Liver (tissue), 9 donors: Measurements from ENCODE around the gene RCSD1. TPM values are rescaled to one million over a fixed set of nuclear protein-coding genes. Genes with fewer than 3 reads are reported as not detected.

Source experiments
- DNase-seq: peaks from one replicate; pipeline ENCODE4 v3.0.0-alpha.2; 2017; ENCODE audit warnings: low spot score
- H3K27ac ChIP-seq, 2 donors: one replicate each; pipeline ENCODE4 v1.7.0; 2013; ENCODE audit warnings: inconsistent platforms in 2 of 2, low read length in 2 of 2, control low read depth in 1 of 2, low read depth in 1 of 2, mild to moderate bottlenecking in 1 of 2
- H3K27me3 ChIP-seq, 4 donors: one replicate each; pipeline versions ENCODE4 v1.6.1 to v1.7.0; 2013; ENCODE audit warnings: low read length in 3 of 4, inconsistent platforms in 1 of 4, mild to moderate bottlenecking in 1 of 4, moderate library complexity in 1 of 4; ENCODE audit not compliant: control insufficient read depth in 4 of 4, insufficient read depth in 4 of 4
- H3K36me3 ChIP-seq, 4 donors: one replicate each; pipeline versions ENCODE4 v1.6.1 to v1.7.0; 2013; ENCODE audit warnings: low read length in 3 of 4, mild to moderate bottlenecking in 3 of 4, low read depth in 1 of 4, moderate library complexity in 1 of 4; ENCODE audit not compliant: control insufficient read depth in 4 of 4, insufficient read depth in 3 of 4
- H3K4me1 ChIP-seq, 4 donors: one replicate each; pipeline versions ENCODE4 v1.6.1 to v1.7.0; 2013; ENCODE audit warnings: low read length in 3 of 4, mild to moderate bottlenecking in 3 of 4, moderate library complexity in 1 of 4; ENCODE audit not compliant: control insufficient read depth in 4 of 4, insufficient read depth in 4 of 4
- H3K4me3 ChIP-seq, 3 donors: one replicate each; pipeline versions ENCODE4 v1.6.1 to v1.7.0; 2013; ENCODE audit warnings: low read length in 3 of 3, control low read depth in 1 of 3, low read depth in 1 of 3, mild to moderate bottlenecking in 1 of 3
- H3K9ac ChIP-seq, 2 donors: one replicate each; pipeline ENCODE4 v1.7.0; 2013; ENCODE audit warnings: low read length in 2 of 2, mild to moderate bottlenecking in 2 of 2, moderate library complexity in 2 of 2, control low read depth in 1 of 2, low read depth in 1 of 2
- H3K9me3 ChIP-seq, 4 donors: one replicate each; pipeline versions ENCODE4 v1.6.1 to v1.7.0; 2013; ENCODE audit warnings: low read length in 3 of 4; ENCODE audit not compliant: control insufficient read depth in 4 of 4
- ATF3 ChIP-seq: IDR thresholded peaks from 2 replicates; pipeline ENCODE4 v1.6.1; 2016; ENCODE audit warnings: antibody characterized with exemption
- CTCF ChIP-seq: fragments of 150-350 bp; IDR thresholded peaks from 2 replicates; pipeline ENCODE4 v1.5.1; 2017; ENCODE audit warnings: improper control_type of control experiment, low read depth, low read length; ENCODE audit not compliant: missing input control
- EGR1 ChIP-seq, 2 donors: IDR thresholded peaks; 2 replicates each; pipeline ENCODE4 v1.6.1; 2016 to 2018; ENCODE audit warnings: antibody characterized with exemption in 2 of 2, low read depth in 2 of 2
- FOXA1 ChIP-seq: IDR thresholded peaks from 2 replicates; pipeline ENCODE4 v1.6.1; 2016; ENCODE audit warnings: antibody characterized with exemption
- FOXA2 ChIP-seq: IDR thresholded peaks from 2 replicates; pipeline ENCODE4 v1.6.1; 2016; ENCODE audit warnings: antibody characterized with exemption
- GABPA ChIP-seq, 2 donors: IDR thresholded peaks in 1 of 2; conservative IDR thresholded peaks in 1 of 2; 2 replicates each; pipeline ENCODE4 v1.6.1; 2016; ENCODE audit warnings: antibody characterized with exemption in 2 of 2, mild to moderate bottlenecking in 1 of 2, moderate library complexity in 1 of 2
- HNF4A ChIP-seq, 2 donors: conservative IDR thresholded peaks; 2 replicates each; pipeline ENCODE4 v1.6.1; 2016; ENCODE audit warnings: antibody characterized with exemption in 2 of 2, mild to moderate bottlenecking in 2 of 2
- HNF4G ChIP-seq: IDR thresholded peaks from 2 replicates; pipeline ENCODE4 v1.6.1; 2016; ENCODE audit warnings: antibody characterized with exemption
- JUND ChIP-seq, 2 donors: IDR thresholded peaks; 2 replicates each; pipeline ENCODE4 v1.6.1; 2016; ENCODE audit warnings: antibody characterized with exemption in 2 of 2
- MAX ChIP-seq: IDR thresholded peaks from 2 replicates; pipeline ENCODE4 v1.6.1; 2016; ENCODE audit warnings: antibody characterized with exemption
- NR2F2 ChIP-seq: IDR thresholded peaks from 2 replicates; pipeline ENCODE4 v1.6.1; 2016; ENCODE audit warnings: antibody characterized with exemption
- RAD21 ChIP-seq, 2 donors: IDR thresholded peaks; 2 replicates each; pipeline ENCODE4 v1.6.1; 2016; ENCODE audit warnings: antibody characterized with exemption in 2 of 2, mild to moderate bottlenecking in 2 of 2
- REST ChIP-seq: IDR thresholded peaks from 2 replicates; pipeline ENCODE4 v1.6.1; 2016; ENCODE audit warnings: antibody characterized with exemption, mild to moderate bottlenecking
- RXRA ChIP-seq, 2 donors: IDR thresholded peaks; 2 replicates each; pipeline ENCODE4 v1.6.1; 2017 to 2018; ENCODE audit warnings: antibody characterized with exemption in 2 of 2, mild to moderate bottlenecking in 1 of 2
- SP1 ChIP-seq: IDR thresholded peaks from 2 replicates; pipeline ENCODE4 v1.6.1; 2018; ENCODE audit warnings: antibody characterized with exemption, mild to moderate bottlenecking
- TAF1 ChIP-seq: conservative IDR thresholded peaks from 2 replicates; pipeline ENCODE4 v1.6.1; 2016; ENCODE audit warnings: antibody characterized with exemption, mild to moderate bottlenecking
- YY1 ChIP-seq: IDR thresholded peaks from 2 replicates; pipeline ENCODE4 v1.6.1; 2016; ENCODE audit warnings: antibody characterized with exemption, mild to moderate bottlenecking
- ZBTB33 ChIP-seq: IDR thresholded peaks from 2 replicates; pipeline ENCODE4 v1.6.1; 2016; ENCODE audit warnings: antibody characterized with exemption
- WGBS: extraction: QIAGEN DNeasy Blood & Tissue Kit; methylation state at CpG from one replicate; pipeline ENCODE4 v1.1.7; 2013; 5-methylcytosine and 5-hydroxymethylcytosine counted together
- polyA plus RNA-seq, 2 donors: library from polyadenylated mRNA; stranded (reverse) in 1 of 2; unstranded in 1 of 2; fragments of 200-250 nt in 1 of 2; fragments of >200 nt in 1 of 2; fragmentation: Nextera tagmentation in 1 of 2; extraction: Ambion mirVana in 1 of 2; gene quantifications; one replicate each; pipeline versions ENCODE4 v1.2.1 to v1.2.3, GENCODE V29; 2013 to 2015
- total RNA-seq, 2 donors: library from RNA; depleted of rRNA; stranded (reverse); fragments of >200 nt; gene quantifications; one replicate each; pipeline ENCODE4 v1.2.3, GENCODE V29; 2014
- donor health status: healthy.
- donor health status: healthy.
- donor health status: healthy.
- donor health status: healthy.
- donor health status: healthy.

The RCSD1 gene
- total and polyA plus RNA-seq, 4 donors: 3.1 to 15.0 (median 6.0) TPM

GRCh38 chr1:167651161-167651693 lies 21.2 kb downstream of the RCSD1 start:
- peaks cover 0 to 5% (median 3%) of the 10 kb centered on the region in 4 donors for H3K4me1 ChIP-seq
- H3K9ac ChIP-seq: no peak overlapping the region
- H3K36me3 ChIP-seq: no peaks in the 10 kb centered on the region
- 77% methylated on average over 7 of the region's 7 CpGs for WGBS
- DNase-seq: no peak
- H3K27me3 ChIP-seq: no peaks in the 10 kb centered on the region
- H3K4me3 ChIP-seq: no peak overlapping the region
- no peak overlapping the region for H3K27ac ChIP-seq
- TF ChIP-seq ZBTB33 (no peak), FOXA2 (no peak), MAX (no peak), NR2F2 (no peak), TAF1 (no peak), HNF4G (no peak), FOXA1 (no peak), HNF4A (conservative IDR thresholded peaks at IDR 0.05) (no peak), RXRA (IDR thresholded peaks at IDR 0.05) (no peak), YY1 (no peak), GABPA (IDR thresholded peaks at IDR 0.05 in 1 of 2, conservative IDR thresholded peaks at IDR 0.05 in 1 of 2) (no peak)
- H3K9me3 ChIP-seq: no peaks in the 10 kb centered on the region

- H3K27ac ChIP-seq: peak overlapping the region in 1 of 2 donors; percentile 1
- 75% methylated on average over 7 of the region's 7 CpGs for WGBS
- no peak overlapping the region for H3K4me3 ChIP-seq
- no peaks in the 10 kb centered on the region for H3K27me3 ChIP-seq
- H3K36me3 ChIP-seq: no peaks in the 10 kb centered on the region
- H3K4me1 ChIP-seq: peaks cover 0 to 9% (median 0%) of the 10 kb centered on the region in 4 donors
- H3K9me3 ChIP-seq: no peaks in the 10 kb centered on the region
- no peak for DNase-seq
- no peak overlapping the region for H3K9ac ChIP-seq
- TF ChIP-seq HNF4A (conservative IDR thresholded peaks at IDR 0.05): no peak
- TF ChIP-seq TAF1: no peak
- TF ChIP-seq ATF3: no peak
- TF ChIP-seq HNF4G: no peak
- no peak for TF ChIP-seq RAD21 (IDR thresholded peaks at IDR 0.05)
- TF ChIP-seq FOXA2: no peak
- no peak for TF ChIP-seq REST
- no peak for TF ChIP-seq YY1
- no peak for TF ChIP-seq JUND (IDR thresholded peaks at IDR 0.05)
- no peak for TF ChIP-seq CTCF
- TF ChIP-seq ZBTB33: no peak
- TF ChIP-seq FOXA1: no peak
- TF ChIP-seq MAX: no peak
- TF ChIP-seq EGR1 (IDR thresholded peaks at IDR 0.05; ENCODE audit: low read depth in 2 of 2): no peak
- TF ChIP-seq RXRA (IDR thresholded peaks at IDR 0.05): no peak
- no peak for TF ChIP-seq NR2F2
- no peak for TF ChIP-seq SP1
- no peak for TF ChIP-seq GABPA (IDR thresholded peaks at IDR 0.05 in 1 of 2, conservative IDR thresholded peaks at IDR 0.05 in 1 of 2)
Observed at GRCh38 chr1:167654975-167655575, 25.0 kb downstream of the RCSD1 start.
